ENCODE data around the gene AARS1.
"Not testable (repeated sequence)": the region's sequence is repeated elsewhere in the genome, so short reads cannot be mapped to it uniquely, and the experiment has no call there.

Gene AARS1

GRCh38 chr16:70223971-70224513 is 65.3 kb downstream of the AARS1 start:
- ATAC-seq = not testable (repeated sequence)

GRCh38 chr16:70223216-70223615 is 66.1 kb downstream of the AARS1 start:
- not testable (repeated sequence) for ATAC-seq

- ATAC-seq = not testable (repeated sequence)
These were observed 66.7 kb downstream of the AARS1 start for GRCh38 chr16:70222574-70222973.

- ATAC-seq = not testable (repeated sequence)
These were observed 70.7 kb downstream of the AARS1 start for GRCh38 chr16:70218586-70218985.

- not testable (repeated sequence) for ATAC-seq
These were observed 82.9 kb downstream of the AARS1 start for GRCh38 chr16:70206382-70206781.

- ATAC-seq = not testable (repeated sequence)
These were observed 84.5 kb downstream of the AARS1 start for GRCh38 chr16:70204668-70205405.

- ATAC-seq = not testable (repeated sequence)
These were observed 85.3 kb downstream of the AARS1 start for GRCh38 chr16:70204010-70204409.

- not testable (repeated sequence) for ATAC-seq
These were observed 85.8 kb downstream of the AARS1 start for GRCh38 chr16:70203508-70203907.
